ENCODE measurements around the gene LECT2. TPM values are rescaled to one million over a fixed set of nuclear protein-coding genes. Genes with fewer than 3 reads are reported as not detected.

LECT2 gene
- total RNA-seq, 1 donor from 2014 or later: not detected

DNA sequence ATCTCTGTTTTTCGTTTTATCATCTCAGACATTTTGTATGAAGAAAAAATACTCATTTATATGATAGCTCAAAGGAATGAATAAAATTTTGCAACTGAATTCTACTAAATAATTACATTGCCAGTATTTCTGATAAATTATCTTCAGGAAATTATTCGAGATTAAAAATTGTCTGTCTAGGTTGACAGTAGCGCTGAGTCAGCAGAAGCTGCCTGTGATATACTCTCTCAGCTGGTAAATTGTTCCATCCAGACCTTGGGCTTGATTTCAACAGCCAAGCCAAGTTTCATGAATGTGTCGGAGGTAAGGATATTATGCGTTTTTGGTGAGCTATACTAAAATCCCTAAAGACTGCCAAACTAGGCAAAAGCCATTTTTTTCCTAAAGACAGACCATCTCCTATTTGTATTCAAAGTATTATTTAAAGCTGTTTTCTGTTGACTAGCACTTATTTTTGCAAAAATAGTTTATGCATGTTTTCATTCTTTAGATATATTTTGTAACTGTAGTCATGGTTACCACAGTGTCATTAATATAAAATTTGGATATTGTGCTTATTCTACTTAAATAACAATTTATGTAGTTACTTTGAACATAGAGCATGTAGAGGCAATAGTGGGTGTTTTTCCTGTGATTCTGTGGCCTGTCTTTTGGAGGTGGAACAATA lies 17.4 kb downstream of the LECT2 start:
- intact Hi-C loops (cut with micrococcal nuclease): no loop called here

DNA sequence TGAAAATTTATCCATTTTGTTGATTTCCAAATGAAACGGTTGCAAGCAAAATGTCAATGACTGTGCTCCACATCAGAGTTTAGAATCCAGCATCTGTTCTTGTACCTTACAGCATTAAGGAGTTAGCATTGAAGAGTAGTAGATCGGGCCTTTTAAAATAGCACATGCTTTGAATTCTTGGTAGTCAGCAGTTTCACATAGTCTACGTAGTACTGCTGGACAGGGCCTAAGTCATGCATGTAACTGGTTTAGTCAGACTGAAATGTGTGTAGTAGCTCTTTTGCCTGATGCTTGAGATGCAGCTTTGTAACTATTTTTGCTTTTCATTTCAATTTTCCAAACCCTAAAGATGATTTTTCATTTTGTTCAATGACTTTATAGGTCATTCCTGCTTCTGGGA lies 19.8 kb downstream of the LECT2 start:
- intact Hi-C loops (cut with micrococcal nuclease): no loop called here

DNA sequence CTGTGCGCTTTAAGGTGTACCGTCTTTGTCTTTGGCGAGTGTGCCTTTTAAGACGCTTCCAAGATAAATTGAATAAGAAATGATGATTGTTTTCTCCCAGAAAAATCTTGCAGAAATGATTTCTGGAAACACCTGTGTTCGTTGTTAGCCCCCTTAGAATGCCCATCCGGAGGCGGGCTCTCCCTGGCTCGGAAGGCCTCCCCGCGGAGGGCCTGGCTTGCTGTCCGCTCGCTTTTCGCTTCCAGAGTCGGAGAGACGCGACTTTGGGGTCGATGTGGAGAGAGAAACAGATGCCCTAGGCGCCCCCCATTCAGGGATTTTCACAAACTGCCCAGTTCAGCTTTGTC lies 23.9 kb downstream of the LECT2 start:
- intact Hi-C loops (cut with micrococcal nuclease): no loop called here

DNA sequence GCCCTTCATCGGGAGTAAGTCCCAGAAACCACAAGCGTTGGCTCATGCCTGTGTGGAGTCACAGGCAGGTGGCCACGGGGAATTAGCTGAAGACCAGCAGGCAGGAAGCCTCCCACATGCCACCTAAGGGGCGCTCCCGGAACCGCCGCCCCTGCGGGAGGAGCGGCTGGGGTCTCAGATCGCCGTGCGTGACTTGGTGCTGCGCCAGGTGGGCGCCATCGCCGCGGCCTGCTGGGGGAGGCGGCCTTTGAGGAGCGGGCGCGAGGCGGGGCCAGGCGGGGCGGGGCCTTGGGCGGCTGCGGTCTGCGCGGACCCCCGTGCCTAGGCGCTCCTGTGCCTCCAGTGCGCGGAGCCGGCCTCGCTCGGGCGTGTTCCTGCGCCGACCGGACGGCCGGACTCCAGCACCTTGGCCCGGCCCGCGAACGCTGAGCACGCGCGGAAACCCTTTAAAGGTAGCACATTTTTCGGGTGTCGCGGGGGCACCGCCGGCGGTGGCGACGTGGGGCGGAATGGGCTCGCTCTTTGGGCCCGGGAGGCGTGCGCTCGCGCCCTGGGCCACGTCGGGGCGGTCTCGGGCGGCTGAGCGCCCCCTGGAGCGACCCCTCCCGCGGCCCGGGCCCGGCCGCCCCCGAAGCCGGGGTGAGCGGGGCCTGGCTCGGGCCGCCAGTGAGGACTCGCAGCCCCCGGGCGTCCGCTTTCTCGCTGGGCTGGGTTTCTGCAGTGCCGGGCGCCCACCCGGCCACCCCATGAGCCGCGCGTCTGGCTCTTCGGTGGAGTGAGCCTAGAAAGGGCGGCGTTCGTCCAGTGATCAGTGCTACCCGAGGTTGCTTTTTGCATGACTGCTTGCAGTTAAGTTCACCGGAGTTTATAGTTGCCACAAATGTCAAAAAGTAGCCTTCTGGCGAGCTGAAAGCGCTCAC lies 24.5 kb downstream of the LECT2 start:
- intact Hi-C loops (cut with micrococcal nuclease): no loop called here

DNA sequence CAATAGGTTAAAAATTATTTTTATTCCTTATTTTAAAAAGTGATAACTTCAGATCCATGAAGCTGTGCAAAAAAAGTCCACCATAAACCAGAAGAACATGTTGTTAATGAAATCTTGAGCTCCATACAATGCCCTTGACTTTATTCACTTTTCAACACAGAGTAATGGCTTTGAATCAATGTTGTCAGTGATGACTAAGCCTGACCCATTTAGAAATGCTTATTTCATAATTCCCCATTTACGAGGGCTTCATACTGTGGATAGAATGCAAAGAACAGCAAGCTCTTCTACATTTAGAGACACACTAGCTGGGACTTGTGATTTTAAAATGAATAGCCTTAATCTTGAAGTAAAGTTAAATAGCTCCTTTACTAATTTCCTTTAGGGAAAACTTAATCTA lies 33.4 kb downstream of the LECT2 start:
- intact Hi-C loops (cut with micrococcal nuclease): no loop called here

DNA sequence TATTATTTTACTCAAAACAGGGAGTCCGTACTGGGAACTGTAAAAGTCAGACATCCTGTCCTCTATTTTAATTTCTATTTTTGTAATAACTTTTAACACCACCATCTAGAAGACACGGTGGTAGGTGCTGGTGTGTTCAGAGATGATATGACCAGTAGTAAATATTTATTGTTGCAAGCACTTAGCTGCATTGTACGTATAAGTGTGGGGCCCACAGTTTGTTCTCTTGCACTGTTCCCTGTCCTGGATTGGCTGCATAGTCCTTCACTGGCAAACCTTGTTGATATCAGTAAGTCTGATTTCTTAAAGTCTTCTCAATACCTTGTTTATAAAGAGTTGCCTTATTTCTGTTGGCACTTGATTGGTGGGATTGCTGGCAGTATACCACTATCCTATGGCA lies 34.6 kb downstream of the LECT2 start:
- intact Hi-C loops (cut with micrococcal nuclease): no loop called here

DNA sequence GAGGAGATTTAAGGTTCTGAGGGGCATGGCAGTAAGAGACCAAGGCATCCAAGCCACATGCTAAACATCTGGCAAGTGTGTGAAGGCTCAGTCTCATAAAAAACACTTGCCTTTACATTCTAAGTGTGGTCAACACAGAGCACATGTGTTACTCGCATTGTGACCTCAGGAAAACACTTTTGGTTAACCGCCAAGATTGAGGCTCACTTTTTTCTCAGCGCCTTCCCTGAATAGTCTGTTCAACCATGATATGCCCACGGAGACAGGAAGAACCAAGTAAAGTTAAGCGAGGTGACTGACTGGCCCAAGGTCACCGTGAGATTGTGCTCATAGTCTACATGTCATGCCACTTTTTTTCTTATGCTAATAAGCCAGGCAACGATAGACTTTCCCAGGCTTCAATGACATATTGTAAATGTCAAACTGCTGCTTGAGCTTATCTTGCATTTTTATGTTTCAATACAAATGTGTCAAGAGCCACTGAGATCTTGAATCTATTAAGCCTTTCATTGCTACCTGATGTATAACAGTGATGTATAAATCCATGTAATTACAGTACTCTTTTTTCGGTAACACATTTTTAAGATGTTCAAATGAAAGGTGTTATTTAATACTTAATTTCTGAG lies 38.0 kb downstream of the LECT2 start:
- intact Hi-C loops (cut with micrococcal nuclease): no loop called here

DNA sequence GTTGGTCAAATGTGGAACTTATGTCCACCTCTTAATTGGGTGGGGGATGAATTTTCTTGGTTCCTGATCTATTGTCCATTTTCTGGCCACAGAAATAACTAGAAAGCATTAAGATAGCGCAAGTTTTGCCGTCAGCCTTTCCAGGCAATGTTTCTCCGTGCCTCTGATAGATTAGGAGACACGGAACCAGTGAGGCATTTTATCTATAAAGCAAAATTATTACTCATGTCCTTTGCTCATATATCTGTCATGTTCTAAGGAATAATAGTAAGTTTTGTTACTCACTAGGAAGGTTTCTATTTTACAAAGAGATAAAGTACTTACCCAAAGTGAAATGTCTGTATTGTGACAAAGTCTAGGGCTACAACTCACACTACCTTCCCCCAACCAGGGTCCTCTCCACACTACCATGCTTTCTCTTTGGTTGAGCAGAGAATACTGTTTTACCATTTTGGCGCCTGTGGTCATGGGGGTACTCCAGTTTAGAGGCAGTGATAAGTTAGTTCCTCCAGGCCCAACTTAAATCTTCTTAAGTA lies 39.2 kb downstream of the LECT2 start:
- intact Hi-C loops (cut with micrococcal nuclease): no loop called here

DNA sequence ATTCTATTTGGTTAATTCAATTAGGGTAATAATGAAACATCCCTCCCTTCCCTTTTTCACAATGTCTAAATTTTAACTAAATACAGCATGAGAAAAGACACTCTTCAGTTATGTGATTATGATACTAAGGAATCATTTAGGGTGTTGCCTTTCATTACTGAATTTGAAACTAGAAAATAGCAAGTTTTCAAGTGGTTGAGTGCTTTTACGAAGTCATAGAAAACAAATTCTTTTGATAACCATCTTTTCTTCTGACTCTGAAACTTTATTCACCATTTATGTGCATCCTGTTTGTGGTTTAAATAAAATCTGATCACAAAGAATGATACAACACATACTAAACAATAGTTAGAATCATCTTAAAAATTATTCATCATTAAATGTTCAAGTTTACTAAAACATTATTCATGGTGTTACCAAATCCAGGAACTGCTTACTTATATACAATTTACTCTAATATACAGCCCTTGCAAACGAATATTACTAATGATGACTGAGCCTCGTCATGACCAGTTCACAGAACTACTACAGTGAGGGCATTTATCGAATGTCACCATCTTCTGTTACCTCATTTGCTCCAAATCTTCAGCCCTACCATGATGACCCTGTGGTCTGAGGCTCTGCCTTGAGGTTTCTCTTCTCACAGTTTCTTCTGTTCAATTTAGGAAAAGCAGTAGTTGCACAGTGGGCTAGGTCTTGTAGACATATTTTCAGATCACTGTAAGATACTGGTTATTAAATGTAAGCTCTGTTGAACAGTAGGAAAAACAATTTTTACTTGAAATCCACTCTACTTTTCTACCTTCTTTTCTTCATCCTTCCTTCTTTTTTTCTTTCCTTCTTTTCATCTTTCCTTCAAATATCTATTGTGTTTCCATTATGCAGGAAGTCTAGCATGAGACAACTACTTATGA lies 40.8 kb downstream of the LECT2 start:
- intact Hi-C loops (cut with micrococcal nuclease): loop anchor here (1.0 kb wide), 1 partner anchor 23 kb away; no protein-coding TSS in a partner anchor

DNA sequence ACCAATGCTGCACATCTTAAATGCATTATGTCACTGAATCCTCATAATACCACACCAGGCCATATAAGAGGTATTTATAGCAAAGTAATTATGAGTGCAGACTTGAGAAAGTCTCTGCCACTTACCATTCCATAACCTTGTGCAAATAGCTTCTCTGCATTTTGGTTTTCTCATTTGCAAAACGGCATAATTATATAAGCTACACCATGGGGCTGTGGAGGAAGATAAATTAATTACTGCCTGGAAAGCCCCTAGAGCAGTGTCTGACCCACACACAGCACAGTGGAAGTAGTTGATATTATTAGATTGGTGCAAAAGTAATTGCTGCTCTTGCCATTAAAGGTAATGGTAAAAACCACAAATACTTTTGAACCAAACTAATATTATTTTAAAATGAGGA lies 49.6 kb downstream of the LECT2 start:
- intact Hi-C loops (cut with micrococcal nuclease): no loop called here

DNA sequence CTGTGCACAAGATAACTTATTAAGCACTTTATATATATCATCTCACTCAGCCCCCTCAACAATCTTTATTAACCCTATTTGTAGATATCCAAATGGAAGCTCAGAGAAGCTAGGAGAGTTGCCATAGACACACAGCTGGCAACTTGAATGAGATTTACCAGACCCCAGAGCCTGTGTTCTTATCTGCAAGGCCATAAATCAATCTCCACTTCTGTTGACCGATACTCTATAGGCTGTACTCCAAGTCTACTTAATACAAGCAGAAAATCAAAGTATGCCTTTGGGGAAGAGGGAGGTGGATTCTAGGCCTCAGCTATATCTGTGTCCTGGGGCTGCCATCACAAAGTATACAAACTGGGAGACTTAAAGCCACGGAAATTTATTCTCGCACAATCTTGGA lies 53.1 kb downstream of the LECT2 start:
- intact Hi-C loops (cut with micrococcal nuclease): no loop called here

DNA sequence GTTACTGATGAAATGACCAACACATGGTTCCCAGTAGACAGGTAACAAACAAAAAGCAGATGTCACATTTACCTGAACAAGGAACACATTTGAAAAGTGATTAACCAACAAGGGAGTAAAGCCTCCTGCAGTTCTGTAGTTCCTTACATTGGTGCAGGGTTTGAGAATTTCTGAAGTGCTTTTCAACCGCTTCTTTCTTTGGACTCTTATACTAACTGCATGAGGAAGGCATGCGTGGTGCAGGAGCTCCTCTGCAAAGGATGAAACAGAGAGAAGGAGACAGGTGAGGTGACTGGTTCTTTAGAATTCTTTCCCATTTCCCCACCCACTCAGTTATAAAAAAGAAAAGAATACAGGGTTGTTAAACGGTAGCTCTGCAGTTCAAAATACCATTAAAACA lies 54.5 kb downstream of the LECT2 start:
- intact Hi-C loops (cut with micrococcal nuclease): no loop called here

DNA sequence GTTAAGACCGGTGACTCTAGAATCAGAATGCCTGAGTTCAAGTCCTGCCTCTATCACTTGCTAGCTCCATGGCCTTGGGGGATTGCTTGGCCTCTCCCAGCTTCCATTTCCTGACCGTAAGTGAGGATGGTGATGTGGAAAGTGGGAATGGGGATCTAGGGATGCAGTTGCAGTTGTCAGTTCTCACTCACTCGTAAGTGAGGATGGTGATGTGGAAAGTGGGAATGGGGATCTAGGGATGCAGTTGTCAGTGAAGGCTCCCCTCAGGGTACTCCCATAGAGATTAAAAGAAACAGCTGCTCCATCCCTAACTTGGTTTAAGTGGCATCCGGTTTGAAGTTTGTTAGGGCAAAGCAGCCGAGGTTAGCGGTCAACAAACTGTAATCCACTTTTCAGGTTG lies 56.1 kb downstream of the LECT2 start:
- intact Hi-C loops (cut with micrococcal nuclease): no loop called here

Other genes with a start within 250 kb of the LECT2 start
- gene SLC25A48, start 120.3 kb downstream of the LECT2 start, total RNA-seq: not detected in 2 replicates
- 0.59 TPM in 1 of 2 replicates, not detected in the other for gene IL9, start 59.1 kb downstream of the LECT2 start, total RNA-seq
- 0.45 TPM in 1 of 2 replicates, not detected in the other for gene TGFBI, start 74.0 kb upstream of the LECT2 start, total RNA-seq
- gene SMAD5, start 177.9 kb upstream of the LECT2 start, total RNA-seq: 21.9 and 24.8 TPM in 2 replicates
- not detected in 2 replicates for gene SMIM32, start 238.2 kb upstream of the LECT2 start, total RNA-seq

Data from T-helper 2 cell treated with Interferon-gamma antibody and Interleukin-4, amounts not matched to agents 100 ng/mL and 5 ng/mL, for 36 hours (primary cell).